Liver (tissue), 9 donors: ENCODE data around the gene KMT5C. TPM values are rescaled to one million over a fixed set of nuclear protein-coding genes. Genes with fewer than 3 reads are reported as not detected.

Source experiments
- DNase-seq: peaks from one replicate; pipeline ENCODE4 v3.0.0-alpha.2; 2017; ENCODE audit warnings: low spot score
- H3K27ac ChIP-seq, 2 donors: one replicate each; pipeline ENCODE4 v1.7.0; 2013; ENCODE audit warnings: inconsistent platforms in 2 of 2, low read length in 2 of 2, control low read depth in 1 of 2, low read depth in 1 of 2, mild to moderate bottlenecking in 1 of 2
- H3K27me3 ChIP-seq, 4 donors: one replicate each; pipeline versions ENCODE4 v1.6.1 to v1.7.0; 2013; ENCODE audit warnings: low read length in 3 of 4, inconsistent platforms in 1 of 4, mild to moderate bottlenecking in 1 of 4, moderate library complexity in 1 of 4; ENCODE audit not compliant: control insufficient read depth in 4 of 4, insufficient read depth in 4 of 4
- H3K36me3 ChIP-seq, 4 donors: one replicate each; pipeline versions ENCODE4 v1.6.1 to v1.7.0; 2013; ENCODE audit warnings: low read length in 3 of 4, mild to moderate bottlenecking in 3 of 4, low read depth in 1 of 4, moderate library complexity in 1 of 4; ENCODE audit not compliant: control insufficient read depth in 4 of 4, insufficient read depth in 3 of 4
- H3K4me1 ChIP-seq, 4 donors: one replicate each; pipeline versions ENCODE4 v1.6.1 to v1.7.0; 2013; ENCODE audit warnings: low read length in 3 of 4, mild to moderate bottlenecking in 3 of 4, moderate library complexity in 1 of 4; ENCODE audit not compliant: control insufficient read depth in 4 of 4, insufficient read depth in 4 of 4
- H3K4me3 ChIP-seq, 3 donors: one replicate each; pipeline versions ENCODE4 v1.6.1 to v1.7.0; 2013; ENCODE audit warnings: low read length in 3 of 3, control low read depth in 1 of 3, low read depth in 1 of 3, mild to moderate bottlenecking in 1 of 3
- H3K9ac ChIP-seq, 2 donors: one replicate each; pipeline ENCODE4 v1.7.0; 2013; ENCODE audit warnings: low read length in 2 of 2, mild to moderate bottlenecking in 2 of 2, moderate library complexity in 2 of 2, control low read depth in 1 of 2, low read depth in 1 of 2
- H3K9me3 ChIP-seq, 4 donors: one replicate each; pipeline versions ENCODE4 v1.6.1 to v1.7.0; 2013; ENCODE audit warnings: low read length in 3 of 4; ENCODE audit not compliant: control insufficient read depth in 4 of 4
- EGR1 ChIP-seq, 2 donors: IDR thresholded peaks; 2 replicates each; pipeline ENCODE4 v1.6.1; 2016 to 2018; ENCODE audit warnings: antibody characterized with exemption in 2 of 2, low read depth in 2 of 2
- FOXA1 ChIP-seq: IDR thresholded peaks from 2 replicates; pipeline ENCODE4 v1.6.1; 2016; ENCODE audit warnings: antibody characterized with exemption
- FOXA2 ChIP-seq: IDR thresholded peaks from 2 replicates; pipeline ENCODE4 v1.6.1; 2016; ENCODE audit warnings: antibody characterized with exemption
- GABPA ChIP-seq, 2 donors: IDR thresholded peaks in 1 of 2; conservative IDR thresholded peaks in 1 of 2; 2 replicates each; pipeline ENCODE4 v1.6.1; 2016; ENCODE audit warnings: antibody characterized with exemption in 2 of 2, mild to moderate bottlenecking in 1 of 2, moderate library complexity in 1 of 2
- MAX ChIP-seq: IDR thresholded peaks from 2 replicates; pipeline ENCODE4 v1.6.1; 2016; ENCODE audit warnings: antibody characterized with exemption
- NR2F2 ChIP-seq: IDR thresholded peaks from 2 replicates; pipeline ENCODE4 v1.6.1; 2016; ENCODE audit warnings: antibody characterized with exemption
- RXRA ChIP-seq, 2 donors: IDR thresholded peaks; 2 replicates each; pipeline ENCODE4 v1.6.1; 2017 to 2018; ENCODE audit warnings: antibody characterized with exemption in 2 of 2, mild to moderate bottlenecking in 1 of 2
- TAF1 ChIP-seq: conservative IDR thresholded peaks from 2 replicates; pipeline ENCODE4 v1.6.1; 2016; ENCODE audit warnings: antibody characterized with exemption, mild to moderate bottlenecking
- YY1 ChIP-seq: IDR thresholded peaks from 2 replicates; pipeline ENCODE4 v1.6.1; 2016; ENCODE audit warnings: antibody characterized with exemption, mild to moderate bottlenecking
- WGBS: extraction: QIAGEN DNeasy Blood & Tissue Kit; methylation state at CpG from one replicate; pipeline ENCODE4 v1.1.7; 2013; 5-methylcytosine and 5-hydroxymethylcytosine counted together
- polyA plus RNA-seq, 2 donors: library from polyadenylated mRNA; stranded (reverse) in 1 of 2; unstranded in 1 of 2; fragments of 200-250 nt in 1 of 2; fragments of >200 nt in 1 of 2; fragmentation: Nextera tagmentation in 1 of 2; extraction: Ambion mirVana in 1 of 2; gene quantifications; one replicate each; pipeline versions ENCODE4 v1.2.1 to v1.2.3, GENCODE V29; 2013 to 2015
- total RNA-seq, 2 donors: library from RNA; depleted of rRNA; stranded (reverse); fragments of >200 nt; gene quantifications; one replicate each; pipeline ENCODE4 v1.2.3, GENCODE V29; 2014
- TF ChIP-seq, protein P1 (sequence below): IDR thresholded peaks from 2 replicates; pipeline ENCODE4 v1.6.1; 2016; ENCODE audit warnings: antibody characterized with exemption, mild to moderate bottlenecking
- donor health status: healthy.
- donor health status: healthy.
- donor health status: healthy.
- donor health status: healthy.
- donor health status: healthy.

The KMT5C gene
- total and polyA plus RNA-seq, 4 donors: 1.1 to 11.6 (median 3.0) TPM

GRCh38 chr19:55373306-55373992 lies 33.8 kb downstream of the KMT5C start:
- Histone ChIP-seq H3K4me3 (no peak overlapping the region), H3K27ac (no peak overlapping the region), H3K9me3 (no peaks in the 10 kb centered on the region), H3K36me3 (no peaks in the 10 kb centered on the region), H3K4me1 (peaks cover 0 to 9% (median 2%) of the 10 kb centered on the region in 4 donors), H3K27me3 (peaks cover 0 to 13% (median 9%) of the 10 kb centered on the region in 4 donors), H3K9ac (no peak overlapping the region)
- 48% methylated on average over 9 of the region's 9 CpGs for WGBS
- TF ChIP-seq TAF1 (no peak), EGR1 (IDR thresholded peaks at IDR 0.05; ENCODE audit: low read depth in 2 of 2) (no peak), FOXA2 (no peak)
- DNase-seq: no peak

- H3K9me3 ChIP-seq: no peaks in the 10 kb centered on the region
- peaks cover 0 to 6% (median 2%) of the 10 kb centered on the region in 4 donors for H3K4me1 ChIP-seq
- peaks cover 0 to 13% (median 8%) of the 10 kb centered on the region in 4 donors for H3K27me3 ChIP-seq
- 8% methylated on average over 31 of the region's 31 CpGs for WGBS
- H3K4me3 ChIP-seq: no peak overlapping the region
- no peak overlapping the region for H3K9ac ChIP-seq
- TF ChIP-seq NR2F2 (no peak), TAF1 (no peak), MAX (no peak)
- no peaks in the 10 kb centered on the region for H3K36me3 ChIP-seq
- H3K27ac ChIP-seq: no peak overlapping the region
- DNase-seq: no peak
Measured at GRCh38 chr19:55373993-55374757, 34.5 kb downstream of the KMT5C start.

DNA sequence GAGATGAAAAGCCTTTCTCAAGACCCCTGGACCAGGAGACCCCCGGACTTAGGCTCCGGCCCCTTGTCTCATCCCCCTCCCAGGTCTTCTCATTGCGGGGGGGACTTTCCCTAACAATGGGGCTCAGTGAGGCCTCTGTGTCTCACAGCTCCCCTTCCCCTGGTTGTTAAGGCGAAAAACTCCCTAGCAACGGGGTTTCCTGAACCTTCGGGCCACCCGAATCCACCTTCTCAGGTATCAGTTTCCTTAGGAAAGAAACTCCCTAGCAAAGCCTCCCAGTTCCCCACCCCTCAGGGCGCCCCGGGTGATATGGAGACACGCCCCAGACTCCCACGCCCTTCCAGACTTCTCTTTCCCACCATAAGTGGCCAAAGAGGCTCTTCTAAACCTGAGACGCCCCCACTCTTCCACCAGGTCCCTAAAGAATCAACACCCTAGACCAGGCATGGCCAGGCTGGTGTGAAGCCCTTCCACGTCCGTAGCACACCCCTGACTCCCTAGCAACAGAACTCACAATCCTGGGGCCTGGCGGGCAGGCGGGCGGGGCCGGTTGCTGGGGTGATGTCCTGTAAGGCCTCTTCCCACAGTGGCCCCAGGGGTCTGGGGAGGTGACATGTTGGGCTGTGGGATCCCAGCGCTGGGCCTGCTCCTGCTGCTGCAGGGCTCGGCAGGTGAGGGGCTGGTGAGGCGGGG lies 36.7 kb downstream of the KMT5C start, which contains the start of gene TMEM190:
Gene TMEM190 (plus strand): TSS at position 586 of the 693 bp plus-strand sequence. CDS start 28 bp downstream, at position 614.
- no peak within 1 kb of the TSS for H3K27ac ChIP-seq
- 37% methylated on average over 21 of the region's 21 CpGs for WGBS
- no peak for DNase-seq
- H3K36me3 ChIP-seq: no peaks in the 10 kb centered on the region
- TF ChIP-seq, protein P1, sequence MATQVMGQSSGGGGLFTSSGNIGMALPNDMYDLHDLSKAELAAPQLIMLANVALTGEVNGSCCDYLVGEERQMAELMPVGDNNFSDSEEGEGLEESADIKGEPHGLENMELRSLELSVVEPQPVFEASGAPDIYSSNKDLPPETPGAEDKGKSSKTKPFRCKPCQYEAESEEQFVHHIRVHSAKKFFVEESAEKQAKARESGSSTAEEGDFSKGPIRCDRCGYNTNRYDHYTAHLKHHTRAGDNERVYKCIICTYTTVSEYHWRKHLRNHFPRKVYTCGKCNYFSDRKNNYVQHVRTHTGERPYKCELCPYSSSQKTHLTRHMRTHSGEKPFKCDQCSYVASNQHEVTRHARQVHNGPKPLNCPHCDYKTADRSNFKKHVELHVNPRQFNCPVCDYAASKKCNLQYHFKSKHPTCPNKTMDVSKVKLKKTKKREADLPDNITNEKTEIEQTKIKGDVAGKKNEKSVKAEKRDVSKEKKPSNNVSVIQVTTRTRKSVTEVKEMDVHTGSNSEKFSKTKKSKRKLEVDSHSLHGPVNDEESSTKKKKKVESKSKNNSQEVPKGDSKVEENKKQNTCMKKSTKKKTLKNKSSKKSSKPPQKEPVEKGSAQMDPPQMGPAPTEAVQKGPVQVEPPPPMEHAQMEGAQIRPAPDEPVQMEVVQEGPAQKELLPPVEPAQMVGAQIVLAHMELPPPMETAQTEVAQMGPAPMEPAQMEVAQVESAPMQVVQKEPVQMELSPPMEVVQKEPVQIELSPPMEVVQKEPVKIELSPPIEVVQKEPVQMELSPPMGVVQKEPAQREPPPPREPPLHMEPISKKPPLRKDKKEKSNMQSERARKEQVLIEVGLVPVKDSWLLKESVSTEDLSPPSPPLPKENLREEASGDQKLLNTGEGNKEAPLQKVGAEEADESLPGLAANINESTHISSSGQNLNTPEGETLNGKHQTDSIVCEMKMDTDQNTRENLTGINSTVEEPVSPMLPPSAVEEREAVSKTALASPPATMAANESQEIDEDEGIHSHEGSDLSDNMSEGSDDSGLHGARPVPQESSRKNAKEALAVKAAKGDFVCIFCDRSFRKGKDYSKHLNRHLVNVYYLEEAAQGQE: no peak
- TF ChIP-seq GABPA (IDR thresholded peaks at IDR 0.05 in 1 of 2, conservative IDR thresholded peaks at IDR 0.05 in 1 of 2) (no peak), FOXA1 (no peak), YY1 (no peak), RXRA (IDR thresholded peaks at IDR 0.05) (no peak)
- H3K9ac ChIP-seq: no peak within 1 kb of the TSS
- H3K4me1 ChIP-seq: peaks cover 0 to 2% (median 0%) of the 10 kb centered on the region in 4 donors
- peaks cover 0 to 10% (median 6%) of the 10 kb centered on the region in 4 donors for H3K27me3 ChIP-seq
- no peaks in the 10 kb centered on the region for H3K9me3 ChIP-seq
- no peak within 1 kb of the TSS for H3K4me3 ChIP-seq
